H54 (cell line): ENCODE measurements around the gene TMEM132D.

Source experiments
- DNase-seq: peaks from one replicate; pipeline ENCODE4 v3.0.0; 2011; ENCODE audit warnings: low spot score, mixed read lengths; ENCODE audit not compliant: insufficient read length
- FAIRE-seq: peaks from 3 replicates; lab custom pipeline; 2011; peaks lifted over from hg19 to GRCh38; lab: Jason Lieb, UNC
- POLR2A ChIP-seq: IDR thresholded peaks from 2 replicates; pipeline ENCODE4 v1.6.1; 2011; ENCODE audit warnings: low read depth, mild to moderate bottlenecking, low read length

TMEM132D gene

DNA sequence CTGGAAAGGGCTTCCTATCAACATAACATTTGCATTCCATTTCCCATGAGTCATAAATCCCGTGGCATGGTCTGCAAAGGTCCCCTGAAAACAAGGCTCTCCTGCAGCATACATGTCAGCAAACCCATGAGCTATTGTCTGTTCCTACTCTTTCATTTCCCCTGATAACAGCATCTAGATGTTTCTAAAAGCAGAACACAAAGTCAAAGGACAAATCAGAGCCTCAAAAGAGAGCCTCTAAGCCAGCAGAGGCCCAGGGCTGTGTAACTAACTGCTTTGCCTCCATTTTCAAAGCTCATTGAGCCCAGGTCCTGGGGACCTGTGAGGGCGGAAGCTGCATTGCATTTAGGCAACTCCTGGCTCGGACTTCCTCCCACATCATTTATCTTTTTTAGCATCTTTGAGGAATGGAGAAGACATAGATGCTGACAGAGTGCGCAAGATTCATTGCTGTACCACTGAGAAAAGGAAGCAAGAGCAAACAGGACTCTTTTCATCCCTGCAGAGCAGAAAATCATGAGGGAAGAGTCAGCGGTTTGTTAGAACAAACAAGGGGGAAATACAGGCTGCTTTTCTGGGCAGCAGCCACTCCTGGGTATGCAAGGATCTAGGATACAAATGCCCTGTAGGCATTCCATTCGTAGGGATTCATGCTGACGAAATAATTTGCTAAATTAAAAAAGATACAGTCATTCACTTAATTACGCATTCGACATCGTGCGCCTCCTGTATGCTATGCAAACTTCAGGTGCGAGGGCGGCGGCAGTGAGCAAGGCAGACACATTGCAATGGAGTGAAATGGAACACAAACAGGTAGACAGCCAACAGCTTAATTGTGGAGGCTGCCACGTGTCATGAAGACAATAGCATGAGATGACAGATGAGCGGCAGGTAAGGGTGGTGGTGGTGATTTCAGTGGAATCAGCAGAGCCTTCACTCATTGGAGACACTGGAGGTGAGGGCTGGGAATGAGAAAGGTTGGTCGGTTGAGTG lies 131.0 kb downstream of the TMEM132D start:
- no peak for TF ChIP-seq POLR2A
- FAIRE-seq (no peak), DNase-seq (no peak)

DNA sequence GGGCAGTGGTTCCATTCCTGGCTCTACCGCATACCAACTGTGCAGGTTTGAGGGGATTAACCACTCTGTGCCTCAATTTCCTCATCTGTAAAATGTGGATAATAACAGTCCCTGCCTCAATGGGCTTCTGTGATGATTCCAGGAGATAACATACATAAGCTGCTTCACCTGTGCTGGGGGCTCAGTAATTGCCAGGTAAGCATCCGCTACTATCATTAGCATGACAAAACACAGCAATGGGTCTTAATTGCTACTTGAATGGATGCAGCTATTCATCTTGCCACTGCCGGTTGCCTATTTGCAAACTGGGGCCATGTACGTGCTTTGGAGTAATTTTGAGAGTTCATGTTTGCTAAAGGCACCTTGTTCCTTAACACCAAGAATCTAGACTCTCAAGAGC lies 132.6 kb downstream of the TMEM132D start:
- TF ChIP-seq POLR2A: no peak
- no peak for DNase-seq
- no peak for FAIRE-seq

DNA sequence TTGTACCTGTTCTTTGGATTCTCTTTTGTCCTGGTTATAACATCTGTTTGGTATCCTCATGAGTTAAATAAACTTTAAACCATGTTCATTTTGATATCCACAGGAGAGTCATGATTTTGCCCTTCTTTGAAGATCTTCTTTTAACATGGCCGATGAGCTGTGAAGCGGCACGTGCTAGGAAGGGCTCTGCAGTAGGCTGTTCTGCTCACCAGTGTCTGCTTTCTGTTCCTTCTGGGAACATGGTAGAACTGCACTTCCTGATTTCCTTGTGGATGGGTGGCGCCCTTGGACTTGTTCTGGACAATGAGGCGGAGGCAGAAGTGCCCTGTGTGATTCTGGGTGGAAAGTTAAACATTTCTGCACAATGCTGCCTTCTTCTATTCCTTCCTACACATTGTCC lies 138.1 kb downstream of the TMEM132D start:
- TF ChIP-seq POLR2A: no peak
- DNase-seq: no peak
- no peak for FAIRE-seq

DNA sequence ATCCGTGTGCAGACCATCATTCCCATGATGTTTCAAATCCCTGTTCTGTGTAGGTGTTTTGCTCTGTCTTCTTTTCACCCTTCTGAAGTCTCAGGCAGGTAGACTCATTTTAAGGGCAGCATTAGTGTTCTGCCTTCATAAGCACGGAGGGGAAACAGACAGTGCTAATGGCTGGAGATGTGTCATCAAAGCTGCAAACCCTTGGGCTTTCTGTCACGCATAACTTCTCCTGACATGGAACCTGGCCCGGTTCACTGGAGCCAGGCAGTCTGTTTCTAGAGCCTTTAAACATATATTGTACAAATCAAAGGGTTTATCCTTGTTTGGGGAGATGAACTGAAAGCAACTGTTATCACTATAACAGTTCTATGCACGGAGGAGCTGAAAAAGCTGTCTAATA lies 141.4 kb downstream of the TMEM132D start:
- FAIRE-seq (no peak), DNase-seq (no peak)
- no peak for TF ChIP-seq POLR2A

DNA sequence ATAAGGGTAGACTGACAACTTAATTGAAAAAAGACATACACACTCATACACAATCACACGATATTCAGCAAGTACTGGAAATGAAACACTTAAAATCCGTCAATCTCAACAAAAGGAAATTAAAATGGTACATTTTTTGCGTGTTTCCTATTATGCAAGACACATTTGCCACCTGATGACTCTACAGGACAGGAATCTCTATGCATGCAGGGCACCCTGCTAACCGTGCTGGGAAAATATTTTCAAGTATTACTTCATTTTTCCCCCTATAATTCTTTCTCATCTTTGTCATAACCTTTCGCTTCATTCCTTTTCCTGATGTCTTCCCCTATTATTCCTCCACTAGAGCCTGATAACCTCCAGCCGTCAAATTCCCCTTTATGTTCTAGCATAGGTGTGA lies 150.2 kb downstream of the TMEM132D start:
- DNase-seq (no peak), FAIRE-seq (no peak)
- TF ChIP-seq POLR2A: no peak

DNA sequence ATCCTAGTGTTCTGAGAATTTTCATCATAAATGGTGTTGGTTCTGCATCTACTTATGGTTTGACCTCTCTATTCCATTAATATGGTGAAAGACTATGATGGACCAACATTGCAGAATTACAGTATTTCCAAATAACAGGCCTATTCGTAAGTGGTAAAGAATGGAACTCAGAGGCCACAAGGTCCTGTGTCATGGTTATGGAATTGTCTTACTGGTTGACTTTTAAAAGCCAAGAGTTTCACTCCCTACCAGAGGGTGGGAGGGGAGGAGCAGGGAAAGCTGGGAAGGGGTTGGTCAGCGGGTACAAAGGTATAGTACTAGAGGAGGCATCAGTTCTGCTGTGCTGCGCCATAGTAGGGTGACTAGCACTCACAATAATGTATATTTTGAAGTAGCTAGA lies 153.4 kb downstream of the TMEM132D start:
- FAIRE-seq (no peak), DNase-seq (no peak)
- TF ChIP-seq POLR2A: no peak

DNA sequence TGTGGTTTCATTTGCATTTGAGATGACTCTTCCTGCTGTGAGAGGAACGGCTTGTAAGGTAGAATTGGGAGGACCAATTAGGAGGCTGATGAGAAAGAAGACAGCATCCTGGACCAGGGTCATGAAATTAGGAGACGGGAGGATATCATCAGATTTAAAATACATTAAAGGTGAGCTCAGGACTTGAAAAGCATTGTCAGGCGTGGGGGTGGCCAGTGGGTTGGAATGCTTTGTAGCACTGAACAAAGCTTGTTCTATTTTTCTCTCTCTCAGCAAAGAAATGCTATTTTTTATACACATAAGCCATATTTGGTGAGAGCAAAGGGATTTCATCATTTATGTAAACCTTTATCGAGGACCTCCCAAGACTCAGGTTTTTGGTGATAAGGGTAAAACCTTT lies 157.5 kb downstream of the TMEM132D start:
- TF ChIP-seq POLR2A: no peak
- no peak for FAIRE-seq
- no peak for DNase-seq

DNA sequence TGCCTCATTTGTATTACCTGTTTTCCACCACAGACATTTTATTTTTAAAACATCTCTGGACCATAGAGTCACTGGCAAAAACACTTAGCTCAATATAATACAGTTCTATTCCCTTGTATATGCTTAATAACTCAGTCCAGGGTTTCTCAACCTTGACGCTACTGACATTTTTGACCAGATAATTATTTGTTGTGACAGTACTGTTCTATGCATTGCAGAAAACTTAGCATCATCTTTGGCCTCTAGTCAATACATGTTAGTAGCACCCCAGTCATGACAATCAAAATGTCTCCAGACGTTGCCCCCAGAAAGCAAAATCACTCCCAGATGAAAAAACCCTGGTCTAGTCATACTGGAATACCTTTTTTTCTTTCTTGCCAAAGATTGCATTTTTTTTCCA lies 174.7 kb downstream of the TMEM132D start:
- TF ChIP-seq POLR2A: no peak
- FAIRE-seq: no peak
- DNase-seq: no peak

DNA sequence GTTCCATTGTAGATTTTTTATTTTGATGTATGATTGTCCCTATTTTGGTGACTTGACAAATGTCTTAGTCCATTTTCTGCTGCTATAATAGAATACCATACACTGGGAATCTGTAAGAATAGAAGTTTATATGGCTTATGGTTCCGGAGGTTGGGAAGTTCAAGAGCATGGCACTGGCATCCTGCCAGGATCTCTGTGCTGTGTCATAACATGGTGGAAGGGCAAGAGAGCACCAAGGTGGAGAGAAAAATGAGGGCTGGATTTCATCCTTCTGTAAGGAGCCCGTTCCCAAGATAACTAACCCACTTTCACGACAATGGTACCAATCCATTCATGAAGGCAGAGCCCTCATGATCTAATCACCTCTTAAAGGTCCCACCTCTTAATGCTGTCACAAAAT lies 176.7 kb downstream of the TMEM132D start:
- no peak for FAIRE-seq
- no peak for DNase-seq
- no peak for TF ChIP-seq POLR2A

DNA sequence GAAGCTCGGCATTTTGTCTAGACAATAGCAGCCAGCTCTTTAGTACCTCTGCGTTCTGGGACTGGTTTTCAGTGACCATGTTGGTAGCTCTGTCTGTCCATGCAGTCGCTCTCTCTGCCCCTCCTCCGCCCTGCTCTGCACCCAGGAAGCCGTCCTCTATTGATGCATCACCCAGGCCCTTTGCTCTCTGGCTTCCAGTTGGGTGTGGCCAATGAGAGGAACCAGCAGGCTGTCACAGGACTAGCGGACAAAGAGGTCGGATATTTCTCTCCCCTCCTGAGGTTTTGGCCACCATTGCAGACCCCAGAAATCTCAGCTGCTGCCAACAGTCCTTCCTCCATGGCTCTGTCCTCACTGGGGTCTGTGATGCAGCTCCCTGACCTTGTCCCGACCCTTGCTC lies 180.6 kb downstream of the TMEM132D start:
- no peak for TF ChIP-seq POLR2A
- no peak for FAIRE-seq
- no peak for DNase-seq

DNA sequence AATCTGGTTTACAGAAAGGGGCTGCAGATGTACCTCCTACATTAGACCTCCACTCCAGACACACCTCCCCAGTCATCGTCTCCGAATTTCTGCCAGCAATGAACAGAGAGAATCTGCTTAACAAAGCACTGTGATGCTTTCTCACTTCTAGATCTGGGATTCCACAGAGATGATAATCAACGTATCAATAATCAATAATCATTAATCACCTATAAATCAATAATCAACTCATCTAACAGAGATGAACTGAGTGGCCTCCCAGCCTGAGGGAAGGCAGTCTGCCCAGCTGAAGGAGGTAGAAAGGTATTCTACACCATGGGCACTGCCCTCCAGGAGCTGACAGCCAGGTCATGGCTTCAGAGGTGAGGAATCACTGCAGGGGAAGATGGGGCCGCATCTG lies 183.2 kb downstream of the TMEM132D start:
- TF ChIP-seq POLR2A: no peak
- DNase-seq (no peak), FAIRE-seq (no peak)

DNA sequence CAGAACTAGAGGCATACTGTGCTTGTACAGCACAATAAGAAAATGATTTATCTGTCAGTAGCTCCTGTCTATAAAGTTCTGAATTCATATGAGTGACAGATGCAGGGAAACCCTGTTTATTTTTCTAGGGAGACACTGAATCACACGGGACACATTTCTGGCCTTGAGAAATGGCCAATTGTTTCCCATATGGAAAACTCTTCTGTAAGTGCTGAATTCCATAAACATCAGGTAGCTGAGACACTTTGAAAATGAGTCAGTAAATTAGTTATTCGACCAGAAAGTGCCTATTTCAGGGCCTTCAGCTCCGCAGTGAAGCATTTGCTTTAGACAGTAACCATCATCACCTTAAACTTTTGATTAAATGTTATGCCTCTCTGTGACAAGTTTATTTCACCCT lies 184.4 kb downstream of the TMEM132D start:
- no peak for TF ChIP-seq POLR2A
- DNase-seq (no peak), FAIRE-seq (no peak)

DNA sequence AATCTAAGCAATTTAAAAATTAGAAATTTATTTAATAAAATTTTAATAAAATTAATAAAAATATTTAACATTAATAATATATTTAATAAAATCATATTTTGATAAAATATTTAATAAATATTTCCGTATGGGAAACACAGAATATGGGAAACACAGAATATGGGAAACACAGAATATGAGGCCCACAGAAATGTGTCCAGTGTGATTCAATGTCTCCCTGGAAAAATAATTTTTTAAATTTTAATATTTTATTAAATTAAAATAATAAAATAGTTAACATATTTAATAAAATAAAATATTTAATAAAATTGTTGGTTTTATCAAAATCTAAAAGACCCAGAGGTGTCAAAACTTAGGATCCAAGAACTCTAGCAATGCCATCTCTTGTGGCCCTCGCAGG lies 186.4 kb downstream of the TMEM132D start:
- DNase-seq (no peak), FAIRE-seq (no peak)
- TF ChIP-seq POLR2A: no peak

DNA sequence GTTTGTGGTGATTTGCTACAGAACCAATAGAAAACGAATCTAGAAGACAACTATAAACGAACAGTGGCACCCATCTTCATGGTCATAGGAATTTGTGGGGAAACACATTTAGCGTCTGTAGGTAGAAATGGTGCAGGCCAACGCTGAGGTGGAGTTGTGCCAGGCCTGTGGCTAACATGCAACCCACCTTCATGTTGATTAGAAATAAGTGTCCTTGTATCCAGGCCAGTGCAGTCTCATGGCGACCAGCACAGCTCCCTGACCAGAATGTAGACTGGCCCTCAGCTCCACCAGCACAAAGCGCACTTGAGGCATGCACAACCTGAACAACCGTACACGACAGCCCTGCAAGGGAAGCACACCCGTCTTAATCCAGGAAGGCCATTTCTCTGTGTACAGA lies 187.0 kb downstream of the TMEM132D start:
- FAIRE-seq (no peak), DNase-seq (no peak)
- TF ChIP-seq POLR2A: no peak

DNA sequence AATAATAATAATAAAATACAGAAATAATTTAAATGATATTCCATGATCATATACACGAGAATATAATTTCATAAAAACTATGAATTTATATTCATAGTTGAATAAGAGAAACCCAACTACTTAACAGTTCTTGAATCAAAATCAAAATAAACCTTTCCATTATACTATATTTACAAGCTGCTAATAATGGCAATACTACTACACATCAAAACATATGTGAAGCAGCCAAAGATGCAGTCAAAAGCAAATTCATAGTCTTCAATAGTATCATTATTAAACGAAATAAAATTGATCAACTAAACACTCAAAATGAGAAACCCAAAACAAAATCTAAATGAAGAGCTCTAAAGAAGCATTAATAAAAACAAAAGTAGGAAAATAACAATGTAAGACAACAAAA lies 197.1 kb downstream of the TMEM132D start:
- no peak for FAIRE-seq

More for the DNA sequence above, 197.1 kb downstream of the TMEM132D start:
- no peak for TF ChIP-seq POLR2A
- no peak for DNase-seq
